ENCODE measurements around the gene RARB. TPM values are rescaled to one million over a fixed set of nuclear protein-coding genes. Genes with fewer than 3 reads are reported as not detected.

RARB gene
- total RNA-seq, 1 experiment from 2014 or later: not detected

DNA sequence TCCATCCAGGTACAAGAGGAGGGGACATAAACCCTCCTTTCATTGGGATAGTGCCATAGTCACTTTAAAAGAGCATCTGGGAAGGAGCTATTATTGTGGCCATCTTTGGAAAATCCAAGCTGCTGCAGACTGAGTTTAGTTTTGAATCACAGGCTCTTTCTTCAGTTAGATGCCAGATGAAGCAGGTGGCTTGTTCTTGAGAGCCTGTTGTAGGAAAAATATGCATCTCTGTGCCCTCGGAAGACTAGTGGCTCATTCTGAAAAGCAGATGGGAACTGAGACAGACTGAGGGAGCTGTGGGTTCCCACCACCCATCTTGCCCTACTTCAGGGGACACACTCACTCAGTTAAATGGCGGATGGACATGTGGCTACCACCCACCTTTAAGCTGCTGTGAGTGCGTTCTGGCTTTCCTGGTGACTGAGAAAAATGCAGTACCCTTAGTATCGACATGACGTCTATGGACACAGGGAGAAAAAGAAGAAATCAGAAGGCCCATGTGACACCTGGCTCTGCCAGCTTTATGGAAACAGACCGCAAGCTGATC, 50.2 kb downstream of the RARB start:
- Mint-ChIP-seq H3K36me3 (ENCODE audit: insufficient read depth, unreplicated experiment) (no peaks in the 10 kb centered on the region), H3K27ac (ENCODE audit: low read depth, unreplicated experiment) (no peak overlapping the region), H3K27me3 (ENCODE audit: insufficient read depth, unreplicated experiment) (no peaks in the 10 kb centered on the region), H3K4me3 (ENCODE audit: unreplicated experiment) (no peak overlapping the region), H3K9me3 (ENCODE audit: unreplicated experiment) (no peaks in the 10 kb centered on the region), H3K4me1 (ENCODE audit: insufficient read depth, unreplicated experiment) (peaks cover 6% of the 10 kb centered on the region)
- ChIA-PET CTCF (interaction anchor here (0.7 kb wide), 1 partner anchor 10 kb away, joined by 3 read pairs; no protein-coding TSS in a partner anchor), POLR2A (no interaction called here)
- DNase-seq (ENCODE audit: unreplicated experiment): no peak
- BruUV-seq (replicated peaks): no TSS peak
- TF ChIP-seq, protein P1, sequence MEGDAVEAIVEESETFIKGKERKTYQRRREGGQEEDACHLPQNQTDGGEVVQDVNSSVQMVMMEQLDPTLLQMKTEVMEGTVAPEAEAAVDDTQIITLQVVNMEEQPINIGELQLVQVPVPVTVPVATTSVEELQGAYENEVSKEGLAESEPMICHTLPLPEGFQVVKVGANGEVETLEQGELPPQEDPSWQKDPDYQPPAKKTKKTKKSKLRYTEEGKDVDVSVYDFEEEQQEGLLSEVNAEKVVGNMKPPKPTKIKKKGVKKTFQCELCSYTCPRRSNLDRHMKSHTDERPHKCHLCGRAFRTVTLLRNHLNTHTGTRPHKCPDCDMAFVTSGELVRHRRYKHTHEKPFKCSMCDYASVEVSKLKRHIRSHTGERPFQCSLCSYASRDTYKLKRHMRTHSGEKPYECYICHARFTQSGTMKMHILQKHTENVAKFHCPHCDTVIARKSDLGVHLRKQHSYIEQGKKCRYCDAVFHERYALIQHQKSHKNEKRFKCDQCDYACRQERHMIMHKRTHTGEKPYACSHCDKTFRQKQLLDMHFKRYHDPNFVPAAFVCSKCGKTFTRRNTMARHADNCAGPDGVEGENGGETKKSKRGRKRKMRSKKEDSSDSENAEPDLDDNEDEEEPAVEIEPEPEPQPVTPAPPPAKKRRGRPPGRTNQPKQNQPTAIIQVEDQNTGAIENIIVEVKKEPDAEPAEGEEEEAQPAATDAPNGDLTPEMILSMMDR (IDR thresholded peaks at IDR 0.05; ENCODE audit: unreplicated experiment): no peak
- intact Hi-C loops (cut with micrococcal nuclease): no loop called here

DNA sequence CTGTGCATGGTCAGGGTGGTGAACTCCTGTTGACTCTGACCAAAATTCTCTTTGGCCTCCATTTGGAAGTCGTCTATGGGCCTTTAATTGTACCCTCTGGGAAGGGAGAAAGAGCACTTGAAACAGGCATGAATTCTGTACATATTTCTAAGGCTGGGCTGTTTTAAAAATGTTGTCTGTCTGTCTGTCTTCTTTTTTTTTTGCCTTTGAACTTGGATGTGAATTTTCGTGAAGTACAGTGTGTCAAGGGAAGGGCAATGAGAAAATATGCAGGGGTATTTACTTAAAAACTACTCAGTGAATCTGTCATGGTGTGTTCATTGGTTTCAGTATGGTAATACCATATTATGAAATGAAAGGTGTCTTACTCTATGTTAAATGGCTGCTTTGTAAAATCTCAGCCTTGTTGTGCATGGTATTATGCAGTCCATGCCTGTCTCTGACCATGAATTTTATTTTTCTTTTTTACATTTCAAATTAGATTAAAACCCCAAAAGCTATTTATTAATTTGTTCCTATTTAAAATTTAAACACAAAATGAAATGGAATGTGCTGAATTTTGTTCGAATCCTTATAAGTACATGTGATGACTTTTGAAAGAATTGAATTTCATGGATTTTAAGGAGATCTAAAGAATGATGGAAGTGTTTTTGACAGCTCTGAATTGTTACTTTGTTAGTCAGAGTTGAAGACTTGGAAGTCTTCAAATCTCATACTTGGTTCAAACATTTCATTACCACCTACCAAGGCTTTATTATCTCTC, 51.1 kb downstream of the RARB start:
- ChIA-PET POLR2A (interaction anchor here (0.6 kb wide), 1 partner anchor 768 kb away, joined by 5 read pairs; no protein-coding TSS in a partner anchor), CTCF (interaction anchor here (0.7 kb wide), 1 partner anchor 9 kb away, joined by 3 read pairs; no protein-coding TSS in a partner anchor)
- Mint-ChIP-seq H3K36me3 (ENCODE audit: insufficient read depth, unreplicated experiment) (no peaks in the 10 kb centered on the region), H3K27me3 (ENCODE audit: insufficient read depth, unreplicated experiment) (no peaks in the 10 kb centered on the region), H3K4me1 (ENCODE audit: insufficient read depth, unreplicated experiment) (peaks cover 6% of the 10 kb centered on the region), H3K4me3 (ENCODE audit: unreplicated experiment) (no peak overlapping the region), H3K27ac (ENCODE audit: low read depth, unreplicated experiment) (no peak overlapping the region), H3K9me3 (ENCODE audit: unreplicated experiment) (no peaks in the 10 kb centered on the region)
- TF ChIP-seq, protein P1 (IDR thresholded peaks at IDR 0.05; ENCODE audit: unreplicated experiment): no peak
- no TSS peak for BruUV-seq (replicated peaks)
- DNase-seq (ENCODE audit: unreplicated experiment): no peak
- intact Hi-C loops (cut with micrococcal nuclease): no loop called here

DNA sequence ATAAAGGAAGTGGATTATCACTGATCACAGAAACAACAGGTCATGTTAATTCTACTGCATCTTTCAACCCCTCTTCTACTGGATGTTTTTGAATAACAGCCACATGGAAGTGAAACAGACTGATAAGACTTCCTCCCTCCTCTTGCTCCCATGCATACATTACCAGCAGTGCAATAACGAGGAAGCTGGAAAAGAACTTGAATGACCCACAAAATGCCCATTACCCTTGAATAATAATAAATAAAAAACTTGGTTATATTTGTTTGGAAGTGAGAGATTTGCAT, 51.6 kb downstream of the RARB start:
- BruUV-seq (replicated peaks): no TSS peak
- H3K4me3 Mint-ChIP-seq (ENCODE audit: unreplicated experiment): no peak overlapping the region
- no peaks in the 10 kb centered on the region for H3K9me3 Mint-ChIP-seq (ENCODE audit: unreplicated experiment)
- H3K27ac Mint-ChIP-seq (ENCODE audit: low read depth, unreplicated experiment): no peak overlapping the region
- ChIA-PET POLR2A (no interaction called here), CTCF (no interaction called here)
- no peak for DNase-seq (ENCODE audit: unreplicated experiment)
- intact Hi-C loops (cut with micrococcal nuclease): no loop called here
- no peaks in the 10 kb centered on the region for H3K36me3 Mint-ChIP-seq (ENCODE audit: insufficient read depth, unreplicated experiment)
- peaks cover 6% of the 10 kb centered on the region for H3K4me1 Mint-ChIP-seq (ENCODE audit: insufficient read depth, unreplicated experiment)
- TF ChIP-seq, protein P1 (IDR thresholded peaks at IDR 0.05; ENCODE audit: unreplicated experiment): no peak
- H3K27me3 Mint-ChIP-seq (ENCODE audit: insufficient read depth, unreplicated experiment): no peaks in the 10 kb centered on the region

DNA sequence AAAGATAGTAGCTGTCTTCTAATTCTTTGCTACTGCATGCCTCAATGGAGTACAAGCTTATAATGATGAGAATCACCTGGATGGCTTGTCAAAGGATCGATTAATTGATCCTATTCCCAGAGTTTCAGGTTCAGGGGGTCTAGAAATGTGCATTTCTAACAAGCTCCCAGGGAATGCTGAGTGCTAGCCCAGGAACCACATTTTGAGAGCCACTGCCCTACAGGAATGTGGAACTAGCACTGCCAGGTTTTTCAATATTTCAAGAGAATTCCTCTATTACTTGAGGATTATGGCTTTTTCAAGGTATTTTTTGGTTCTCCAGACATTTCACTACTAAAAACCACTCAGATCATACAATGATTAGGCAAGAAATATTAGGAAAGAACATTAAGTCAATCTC, 52.7 kb downstream of the RARB start:
- no TSS peak for BruUV-seq (replicated peaks)
- no peaks in the 10 kb centered on the region for H3K9me3 Mint-ChIP-seq (ENCODE audit: unreplicated experiment)
- intact Hi-C loops (cut with micrococcal nuclease): no loop called here
- H3K4me3 Mint-ChIP-seq (ENCODE audit: unreplicated experiment): no peak overlapping the region
- POLR2A ChIA-PET: interaction anchor here (0.6 kb wide), 1 partner anchor 25 kb away, joined by 3 read pairs; no protein-coding TSS in a partner anchor
- H3K27me3 Mint-ChIP-seq (ENCODE audit: insufficient read depth, unreplicated experiment): no peaks in the 10 kb centered on the region
- H3K4me1 Mint-ChIP-seq (ENCODE audit: insufficient read depth, unreplicated experiment): peaks cover 6% of the 10 kb centered on the region
- CTCF ChIA-PET: interaction anchor here (0.6 to 1.1 kb wide), 4 partner anchors 11 to 368 kb away, joined by 3 to 5 read pairs (median 4); no protein-coding TSS in a partner anchor
- no peak overlapping the region for H3K27ac Mint-ChIP-seq (ENCODE audit: low read depth, unreplicated experiment)
- no peaks in the 10 kb centered on the region for H3K36me3 Mint-ChIP-seq (ENCODE audit: insufficient read depth, unreplicated experiment)
- DNase-seq (ENCODE audit: unreplicated experiment): no peak
- TF ChIP-seq, protein P1 (IDR thresholded peaks at IDR 0.05; ENCODE audit: unreplicated experiment): no peak
